ENCODE results near the gene SKA3.
"Not testable (repeated sequence)": the region's sequence is repeated elsewhere in the genome, so short reads cannot be mapped to it uniquely, and the experiment has no call there.

GRCh38 chr13:21194756-21195155, 18.4 kb upstream of the SKA3 start:
- TF ChIP-seq CTCF (IDR thresholded peaks at IDR 0.05); ARID4B (CRISPR knock-in tag; IDR thresholded peaks at IDR 0.05; ENCODE audit: borderline replicate concordance); IRF1 (CRISPR knock-in tag; IDR thresholded peaks at IDR 0.05): not testable (repeated sequence)

All from WTC11 (cell line).